ENCODE data around the gene OTOG. TPM values are rescaled to one million over a fixed set of nuclear protein-coding genes. Genes with fewer than 3 reads are reported as not detected.

OTOG gene
- total and polyA plus RNA-seq, 2 donors (not counting 1 experiment from before 2014, with no cell fraction given): not detected

DNA sequence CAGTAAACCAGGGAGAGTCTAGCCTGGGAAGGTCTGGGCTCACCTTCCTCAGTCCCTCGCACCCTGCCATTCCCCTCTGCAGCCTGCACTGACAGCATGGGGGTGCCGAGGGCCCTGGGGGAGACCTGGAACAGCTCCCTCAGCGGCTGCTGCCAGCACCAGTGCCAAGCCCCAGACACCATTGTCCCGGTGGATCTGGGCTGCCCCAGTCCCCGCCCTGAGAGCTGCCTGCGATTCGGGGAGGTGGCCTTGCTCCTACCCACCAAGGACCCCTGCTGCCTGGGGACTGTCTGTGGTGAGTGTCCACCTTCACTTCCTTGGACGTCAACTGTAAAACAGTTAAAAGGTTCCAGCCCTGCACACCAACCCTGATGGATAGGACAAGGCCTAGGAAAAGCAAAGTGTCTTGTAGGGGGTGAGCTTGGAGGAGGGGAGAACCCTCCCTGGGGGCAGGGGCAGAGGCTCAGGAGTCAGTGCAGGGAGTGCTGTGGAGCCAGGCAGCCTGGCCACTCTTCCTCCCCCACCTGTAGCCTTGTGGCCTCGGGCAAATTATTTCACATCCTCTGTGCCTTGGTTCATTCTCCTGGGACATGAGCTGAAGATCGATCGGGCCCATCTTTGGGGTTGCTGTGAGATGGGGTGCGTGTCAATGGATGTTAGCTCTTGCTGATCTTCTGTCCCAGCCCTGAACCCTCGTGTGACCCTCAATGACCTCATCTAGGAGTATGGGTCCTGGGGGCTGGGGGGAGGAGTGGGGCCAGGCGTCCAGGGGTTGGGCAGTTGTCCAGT is 87.1 kb downstream of the OTOG start:
- TF ChIP-seq EZH2 (IDR thresholded peaks at IDR 0.05; ENCODE audit: borderline replicate concordance, insufficient read depth, low read depth, low read length, poor library complexity, severe bottlenecking): no peak
- no peak for TF ChIP-seq CTCF (IDR thresholded peaks at IDR 0.05)
- intact Hi-C loops (cut with micrococcal nuclease): no loop called here
- Histone ChIP-seq H3K4me2 (replicated peaks; ENCODE audit: low read depth, low read length, poor library complexity, severe bottlenecking) (no peak overlapping the region), H3K4me1 (ENCODE audit: control insufficient read depth in 2 of 2, insufficient read depth in 2 of 2, low read length in 2 of 2) (no peaks in the 10 kb centered on the region), H3K79me2 (ENCODE audit: control insufficient read depth, insufficient read depth, low read length) (no peaks in the 10 kb centered on the region), H2AFZ (ENCODE audit: insufficient read depth, low read depth, low read length, poor library complexity, severe bottlenecking) (no peak overlapping the region), H3K27me3 (replicated peaks in 1 of 4; ENCODE audit: control extremely low read depth in 1 of 4, control insufficient read depth in 3 of 4, insufficient read depth in 4 of 4, low read length in 3 of 4) (peaks cover 0 to 2% (median 0%) of the 10 kb centered on the region in 4 experiments), H3K9me3 (ENCODE audit: control extremely low read depth in 1 of 3, control insufficient read depth in 2 of 3, insufficient read depth in 1 of 3, low read length in 2 of 3) (no peaks in the 10 kb centered on the region), H4K20me1 (ENCODE audit: control insufficient read depth, insufficient read depth, low read length, poor library complexity, severe bottlenecking) (no peaks in the 10 kb centered on the region), H3K27ac (ENCODE audit: low read length in 2 of 2) (no peak overlapping the region), H3K36me3 (replicated peaks in 1 of 2; ENCODE audit: control extremely low read depth in 1 of 2, control insufficient read depth in 1 of 2, extremely low read depth in 1 of 2, insufficient read depth in 2 of 2, low read length in 1 of 2) (no peaks in the 10 kb centered on the region), H3K9ac (ENCODE audit: low read length) (no peak overlapping the region), H3K4me3 (ENCODE audit: control extremely low read depth in 1 of 5, extremely low read depth in 1 of 5, insufficient read depth in 1 of 5, low read depth in 2 of 5, low read length in 4 of 5) (no peak overlapping the region)
- Mint-ChIP-seq H3K4me3 (no peak overlapping the region), H3K27ac (no peak overlapping the region), H3K4me1 (no peaks in the 10 kb centered on the region), H3K9me3 (ENCODE audit: insufficient read depth) (no peaks in the 10 kb centered on the region), H3K27me3 (peaks cover 15% of the 10 kb centered on the region)
- DNase-seq: no peak
- ChIA-PET POLR2A (no interaction called here), CTCF (no interaction called here)
- no peak for ATAC-seq (ENCODE audit: low read depth)
- 86% methylated on average over 8 of the region's 14 CpGs for WGBS (ENCODE audit: insufficient coverage)

- H3K36me3 ChIP-seq (replicated peaks in 1 of 2; ENCODE audit: control extremely low read depth in 1 of 2, control insufficient read depth in 1 of 2, extremely low read depth in 1 of 2, insufficient read depth in 2 of 2, low read length in 1 of 2): no peaks in the 10 kb centered on the region
- H2AFZ ChIP-seq (ENCODE audit: insufficient read depth, low read depth, low read length, poor library complexity, severe bottlenecking): no peak overlapping the region
- H3K9ac ChIP-seq (ENCODE audit: low read length): no peak overlapping the region
- H3K27ac Mint-ChIP-seq: no peak overlapping the region
- H4K20me1 ChIP-seq (ENCODE audit: control insufficient read depth, insufficient read depth, low read length, poor library complexity, severe bottlenecking): no peaks in the 10 kb centered on the region
- intact Hi-C loops (cut with micrococcal nuclease): no loop called here
- H3K27me3 ChIP-seq (replicated peaks in 1 of 4; ENCODE audit: control extremely low read depth in 1 of 4, control insufficient read depth in 3 of 4, insufficient read depth in 4 of 4, low read length in 3 of 4): no peaks in the 10 kb centered on the region
- CTCF ChIA-PET: no interaction called here
- POLR2A ChIA-PET: no interaction called here
- no peak for ATAC-seq (ENCODE audit: low read depth)
- no peaks in the 10 kb centered on the region for H3K79me2 ChIP-seq (ENCODE audit: control insufficient read depth, insufficient read depth, low read length)
- H3K4me3 Mint-ChIP-seq: no peak overlapping the region
- no peak for DNase-seq
- 90% methylated on average over 20 of the region's 25 CpGs for WGBS (ENCODE audit: insufficient coverage)
- H3K4me1 ChIP-seq (ENCODE audit: control insufficient read depth in 2 of 2, insufficient read depth in 2 of 2, low read length in 2 of 2): no peaks in the 10 kb centered on the region
- no peak overlapping the region for H3K4me2 ChIP-seq (replicated peaks; ENCODE audit: low read depth, low read length, poor library complexity, severe bottlenecking)
- H3K27me3 Mint-ChIP-seq: peaks cover 9% of the 10 kb centered on the region
- no peaks in the 10 kb centered on the region for H3K4me1 Mint-ChIP-seq
- no peak overlapping the region for H3K4me3 ChIP-seq (ENCODE audit: control extremely low read depth in 1 of 5, extremely low read depth in 1 of 5, insufficient read depth in 1 of 5, low read depth in 2 of 5, low read length in 4 of 5)
- no peaks in the 10 kb centered on the region for H3K9me3 ChIP-seq (ENCODE audit: control extremely low read depth in 1 of 3, control insufficient read depth in 2 of 3, insufficient read depth in 1 of 3, low read length in 2 of 3)
- H3K9me3 Mint-ChIP-seq (ENCODE audit: insufficient read depth): no peaks in the 10 kb centered on the region
- TF ChIP-seq CTCF (IDR thresholded peaks at IDR 0.05): no peak
- TF ChIP-seq EZH2 (IDR thresholded peaks at IDR 0.05; ENCODE audit: borderline replicate concordance, insufficient read depth, low read depth, low read length, poor library complexity, severe bottlenecking): no peak
- no peak overlapping the region for H3K27ac ChIP-seq (ENCODE audit: low read length in 2 of 2)
These were observed 87.9 kb downstream of the OTOG start for GRCh38 chr11:17634776-17635550.
